B cell (primary cell): Measurements from ENCODE around the gene ABCB4. TPM values are rescaled to one million over a fixed set of nuclear protein-coding genes. Genes with fewer than 3 reads are reported as not detected.
A peak's percentile ranks its signal among the peaks of the same experiment; 100 is the strongest.

Source experiments
- ATAC-seq: fragments of 200-7000 bp; cut with Tn5 transposase; one replicate; pipeline ENCODE4 v1.10.0; 2021; ENCODE audit warnings: low read depth, mild to moderate bottlenecking, moderate number of reproducible peaks, moderate library complexity
- CTCF ChIA-PET: fragments of 350-600 bp; sonication (Branson Sonifier 250); formaldehyde crosslinking; loops from one replicate; lab custom pipeline; 2021; ENCODE audit warnings: antibody characterized with exemption, inconsistent platforms; lab: Charles Lee
- POLR2A ChIA-PET: fragments of 350-600 bp; sonication (Branson Sonifier 250); formaldehyde crosslinking; loops from one replicate; lab custom pipeline; 2021; ENCODE audit warnings: antibody characterized with exemption; lab: Charles Lee
- DNase-seq: peaks from one replicate; pipeline ENCODE4 v3.0.0; 2013
- H2AFZ ChIP-seq: 2 replicates; pipeline ENCODE4 v1.6.1; 2012; ENCODE audit warnings: mild to moderate bottlenecking, low read depth, low read length; ENCODE audit not compliant: insufficient read depth, poor library complexity, severe bottlenecking
- H3K27ac ChIP-seq, 2 donors: 1 replicate in 1 of 2; 2 replicates in 1 of 2; pipeline ENCODE4 v1.5.1; 2012 to 2013; ENCODE audit warnings: low read length in 2 of 2, mild to moderate bottlenecking in 2 of 2, moderate library complexity in 1 of 2
- H3K27me3 ChIP-seq, 4 experiments: fragments of 200-600 bp in 1 of 4; sonication (generic) in 1 of 4; replicated peaks in 1 of 4; 1 replicate in 2 of 4; 2 replicates in 2 of 4; pipeline versions ENCODE4 v1.6.1 to v1.7.0; 2013 to 2016; ENCODE audit warnings: low read length in 3 of 4, mild to moderate bottlenecking in 2 of 4, mixed read lengths in 1 of 4, moderate library complexity in 1 of 4; ENCODE audit not compliant: insufficient read depth in 4 of 4, control insufficient read depth in 3 of 4; ENCODE audit errors: control extremely low read depth in 1 of 4
- H3K36me3 ChIP-seq, 2 experiments: replicated peaks in 1 of 2; 1 replicate in 1 of 2; 2 replicates in 1 of 2; pipeline versions ENCODE4 v1.6.1 to v1.7.1; 2013; ENCODE audit warnings: low read length in 1 of 2; ENCODE audit not compliant: insufficient read depth in 2 of 2, control insufficient read depth in 1 of 2; ENCODE audit errors: control extremely low read depth in 1 of 2, extremely low read depth in 1 of 2
- H3K4me1 ChIP-seq, 2 donors: fragments of 200-600 bp in 1 of 2; sonication (generic) in 1 of 2; 1 replicate in 1 of 2; 2 replicates in 1 of 2; pipeline versions ENCODE4 v1.5.1 to v1.6.1; 2013 to 2017; ENCODE audit warnings: low read length in 2 of 2; ENCODE audit not compliant: control insufficient read depth in 2 of 2, insufficient read depth in 2 of 2
- H3K4me2 ChIP-seq: replicated peaks from 2 replicates; pipeline ENCODE3; 2012; ENCODE audit warnings: mild to moderate bottlenecking, low read depth, low read length; ENCODE audit not compliant: poor library complexity, severe bottlenecking
- H3K4me3 ChIP-seq, 5 experiments: fragments of 200-600 bp in 1 of 5; sonication (generic) in 1 of 5; 1 replicate in 3 of 5; 2 replicates in 2 of 5; pipeline versions ENCODE4 v1.5.1 to v1.7.0; 2011 to 2016; ENCODE audit warnings: low read length in 4 of 5, mild to moderate bottlenecking in 4 of 5, low read depth in 2 of 5, control low read depth in 1 of 5, moderate library complexity in 1 of 5; ENCODE audit not compliant: insufficient read depth in 1 of 5; ENCODE audit errors: control extremely low read depth in 1 of 5, extremely low read depth in 1 of 5
- H3K79me2 ChIP-seq: fragments of 200-600 bp; sonication (generic); one replicate; pipeline ENCODE4 v1.6.0; 2016; ENCODE audit warnings: low read length; ENCODE audit not compliant: control insufficient read depth, insufficient read depth
- H3K9ac ChIP-seq: fragments of 200-600 bp; sonication (generic); 2 replicates; pipeline ENCODE4 v1.6.1; 2017; ENCODE audit warnings: mild to moderate bottlenecking, low read length, moderate library complexity
- H3K9me3 ChIP-seq, 3 donors: one replicate each; pipeline versions ENCODE4 v1.6.1 to v1.7.1; 2013; ENCODE audit warnings: low read length in 2 of 3; ENCODE audit not compliant: control insufficient read depth in 2 of 3, insufficient read depth in 1 of 3; ENCODE audit errors: control extremely low read depth in 1 of 3
- H4K20me1 ChIP-seq: 2 replicates; pipeline ENCODE4 v1.6.0; 2012; ENCODE audit warnings: mild to moderate bottlenecking, low read length; ENCODE audit not compliant: insufficient read depth, control insufficient read depth, poor library complexity, severe bottlenecking
- H3K27ac Mint-ChIP-seq: one replicate; pipeline ENCODE4 v1.8.0; 2021; ENCODE audit warnings: mixed read lengths
- H3K27me3 Mint-ChIP-seq: one replicate; pipeline ENCODE4 v1.8.0; 2021; ENCODE audit warnings: mixed read lengths
- H3K4me1 Mint-ChIP-seq: one replicate; pipeline ENCODE4 v1.8.0; 2021; ENCODE audit warnings: mixed read lengths
- H3K4me3 Mint-ChIP-seq: one replicate; pipeline ENCODE4 v1.8.0; 2021; ENCODE audit warnings: mixed read lengths
- H3K9me3 Mint-ChIP-seq: one replicate; pipeline ENCODE4 v1.8.0; 2022; ENCODE audit warnings: mixed read lengths; ENCODE audit not compliant: insufficient read depth
- CTCF ChIP-seq: fragments of 200-600 bp; IDR thresholded peaks from one replicate; pipeline ENCODE4 v1.8.0; 2022; ENCODE audit warnings: antibody characterized with exemption, mild to moderate bottlenecking
- EZH2 ChIP-seq: IDR thresholded peaks from 2 replicates; pipeline ENCODE4 v1.6.1; 2012; ENCODE audit warnings: borderline replicate concordance, low read depth, mild to moderate bottlenecking, moderate library complexity, low read length; ENCODE audit not compliant: insufficient read depth, poor library complexity, severe bottlenecking
- WGBS: methylation state at CpG from one replicate; pipeline ENCODE4 v1.1.5; 2013; ENCODE audit warnings: missing lambda C conversion rate; ENCODE audit not compliant: insufficient coverage; 5-methylcytosine and 5-hydroxymethylcytosine counted together
- intact Hi-C: fragments of 100-400 bp; cut with micrococcal nuclease; formaldehyde crosslinking; loops from one replicate; pipeline ENCODE4 v1.10.0; 2022
- polyA plus RNA-seq: library from polyadenylated mRNA; depleted of rRNA; stranded (reverse); fragments of >200 nt; gene quantifications from 2 replicates; pipeline ENCODE4 v1.2.3, GENCODE V29; 2012
- total RNA-seq, 2 donors: library from RNA; stranded (reverse); fragments of 120-200 nt in 1 of 2; gene quantifications; 1 replicate in 1 of 2; 2 replicates in 1 of 2; pipeline versions ENCODE4 v1.2.3 to v1.2.4, GENCODE V29; 2013 to 2022

The ABCB4 gene
- total and polyA plus RNA-seq, 2 donors (not counting 1 experiment from before 2014, with no cell fraction given), result 16.6 to 40.0 TPM

GRCh38 chr7:87499494-87499893, 24.0 kb upstream of the ABCB4 start:
- H3K4me2 ChIP-seq, result peak overlapping the region; percentile 1
- intact Hi-C loops, result loop anchor here (2.0 kb wide), 1 partner anchor 25 kb away; the partner anchor contains the start of gene ABCB4
- H3K27ac ChIP-seq, result peak overlapping the region in 1 of 2 donors; percentile 14
- peaks cover 16 to 23% of the 10 kb centered on the region in 2 donors for H3K4me1 ChIP-seq
- no peak for DNase-seq
- ATAC-seq, result no peak
- no peak for TF ChIP-seq EZH2
- no peak for TF ChIP-seq CTCF
- WGBS, result 100% methylated on average over 2 of the region's 3 CpGs
- H3K36me3 ChIP-seq, result no peaks in the 10 kb centered on the region
- Mint-ChIP-seq H3K27ac (no peak overlapping the region), H3K4me3 (no peak overlapping the region), H3K27me3 (no peaks in the 10 kb centered on the region), H3K4me1 (peaks cover 33% of the 10 kb centered on the region), H3K9me3 (no peaks in the 10 kb centered on the region)
- no peak overlapping the region for H3K4me3 ChIP-seq
- no peaks in the 10 kb centered on the region for H3K27me3 ChIP-seq
- H3K9me3 ChIP-seq, result peaks cover 0 to 2% (median 0%) of the 10 kb centered on the region in 3 donors
- no peak overlapping the region for H2AFZ ChIP-seq
- POLR2A ChIA-PET, result no interaction called here
- CTCF ChIA-PET, result no interaction called here
- H3K79me2 ChIP-seq, result no peaks in the 10 kb centered on the region
- H4K20me1 ChIP-seq, result no peaks in the 10 kb centered on the region
- H3K9ac ChIP-seq, result no peak overlapping the region

GRCh38 chr7:87498893-87499292, 23.4 kb upstream of the ABCB4 start:
- peak overlapping the region; percentile 32 for H3K4me3 Mint-ChIP-seq
- CTCF ChIA-PET, result no interaction called here
- peak; percentile 86 for ATAC-seq

More at GRCh38 chr7:87498893-87499292, 23.4 kb upstream of the ABCB4 start:
- no peaks in the 10 kb centered on the region for H4K20me1 ChIP-seq
- peaks cover 16 to 23% of the 10 kb centered on the region in 2 donors for H3K4me1 ChIP-seq
- peaks cover 0 to 4% (median 0%) of the 10 kb centered on the region in 3 donors for H3K9me3 ChIP-seq
- H3K9ac ChIP-seq, result no peak overlapping the region
- H3K4me2 ChIP-seq, result peak overlapping the region; percentile 1
- no peak overlapping the region for H3K4me3 ChIP-seq
- DNase-seq, result peak; percentile 72
- intact Hi-C loops, result loop anchor here (2.0 kb wide), 1 partner anchor 24 kb away; the partner anchor contains the start of gene ABCB4
- no peak for TF ChIP-seq EZH2
- no peak for TF ChIP-seq CTCF
- POLR2A ChIA-PET, result no interaction called here
- H3K9me3 Mint-ChIP-seq, result no peaks in the 10 kb centered on the region
- peak overlapping the region; percentile 54 to 82 for H3K27ac ChIP-seq
- H2AFZ ChIP-seq, result peak overlapping the region; percentile 64
- peaks cover 33% of the 10 kb centered on the region for H3K4me1 Mint-ChIP-seq
- H3K27ac Mint-ChIP-seq, result peak overlapping the region; percentile 85
- WGBS, result no CpG with 5 or more reads among the region's 1 CpG
- H3K79me2 ChIP-seq, result no peaks in the 10 kb centered on the region
- H3K27me3 Mint-ChIP-seq, result no peaks in the 10 kb centered on the region
- H3K27me3 ChIP-seq, result no peaks in the 10 kb centered on the region
- no peaks in the 10 kb centered on the region for H3K36me3 ChIP-seq
